ENCODE measurements around the gene EGFR. TPM values are rescaled to one million over a fixed set of nuclear protein-coding genes. Genes with fewer than 3 reads are reported as not detected.

EGFR gene
- total RNA-seq, 4 donors from 2014 or later = 87.2 to 124 (median 94.5) TPM

GRCh38 chr7:55073051-55073511, 54.3 kb downstream of the EGFR start:
- ATAC-seq (ENCODE audit: low FRiP score) (peak; percentile 48), DNase-seq (ENCODE audit: low spot score) (no peak)
- TF ChIP-seq, protein P1, sequence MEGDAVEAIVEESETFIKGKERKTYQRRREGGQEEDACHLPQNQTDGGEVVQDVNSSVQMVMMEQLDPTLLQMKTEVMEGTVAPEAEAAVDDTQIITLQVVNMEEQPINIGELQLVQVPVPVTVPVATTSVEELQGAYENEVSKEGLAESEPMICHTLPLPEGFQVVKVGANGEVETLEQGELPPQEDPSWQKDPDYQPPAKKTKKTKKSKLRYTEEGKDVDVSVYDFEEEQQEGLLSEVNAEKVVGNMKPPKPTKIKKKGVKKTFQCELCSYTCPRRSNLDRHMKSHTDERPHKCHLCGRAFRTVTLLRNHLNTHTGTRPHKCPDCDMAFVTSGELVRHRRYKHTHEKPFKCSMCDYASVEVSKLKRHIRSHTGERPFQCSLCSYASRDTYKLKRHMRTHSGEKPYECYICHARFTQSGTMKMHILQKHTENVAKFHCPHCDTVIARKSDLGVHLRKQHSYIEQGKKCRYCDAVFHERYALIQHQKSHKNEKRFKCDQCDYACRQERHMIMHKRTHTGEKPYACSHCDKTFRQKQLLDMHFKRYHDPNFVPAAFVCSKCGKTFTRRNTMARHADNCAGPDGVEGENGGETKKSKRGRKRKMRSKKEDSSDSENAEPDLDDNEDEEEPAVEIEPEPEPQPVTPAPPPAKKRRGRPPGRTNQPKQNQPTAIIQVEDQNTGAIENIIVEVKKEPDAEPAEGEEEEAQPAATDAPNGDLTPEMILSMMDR (IDR thresholded peaks at IDR 0.05) = no peak

DNA sequence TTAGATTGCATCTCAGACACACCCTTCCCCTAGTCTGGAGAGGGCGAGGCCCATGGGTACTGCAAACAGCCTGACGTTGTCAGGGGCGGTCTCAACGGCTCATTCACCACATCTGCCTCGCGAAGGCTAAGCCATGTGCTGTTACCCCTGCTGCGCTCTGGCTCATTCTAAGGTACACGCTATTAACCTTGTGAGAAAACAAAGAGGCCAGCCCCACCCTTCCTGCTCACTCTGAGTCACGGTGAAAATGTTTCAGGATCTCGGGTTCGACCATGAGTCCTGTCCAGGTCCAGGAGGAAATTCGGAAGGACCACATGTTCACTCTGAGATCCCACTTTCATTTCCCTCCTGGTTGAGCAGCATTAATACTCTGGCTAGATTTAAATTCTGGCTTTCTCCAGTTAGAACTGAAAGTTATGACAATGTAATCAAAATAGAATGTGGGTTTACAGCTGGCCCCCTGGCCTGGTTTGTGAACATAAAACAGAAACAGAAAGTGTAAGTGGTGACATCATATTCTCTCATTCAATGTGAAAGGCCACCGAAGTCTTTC, 55.2 kb downstream of the EGFR start:
- ATAC-seq (ENCODE audit: low FRiP score) = peak; percentile 26
- no peak for DNase-seq (ENCODE audit: low spot score)
- TF ChIP-seq, protein P1 (IDR thresholded peaks at IDR 0.05) = no peak

DNA sequence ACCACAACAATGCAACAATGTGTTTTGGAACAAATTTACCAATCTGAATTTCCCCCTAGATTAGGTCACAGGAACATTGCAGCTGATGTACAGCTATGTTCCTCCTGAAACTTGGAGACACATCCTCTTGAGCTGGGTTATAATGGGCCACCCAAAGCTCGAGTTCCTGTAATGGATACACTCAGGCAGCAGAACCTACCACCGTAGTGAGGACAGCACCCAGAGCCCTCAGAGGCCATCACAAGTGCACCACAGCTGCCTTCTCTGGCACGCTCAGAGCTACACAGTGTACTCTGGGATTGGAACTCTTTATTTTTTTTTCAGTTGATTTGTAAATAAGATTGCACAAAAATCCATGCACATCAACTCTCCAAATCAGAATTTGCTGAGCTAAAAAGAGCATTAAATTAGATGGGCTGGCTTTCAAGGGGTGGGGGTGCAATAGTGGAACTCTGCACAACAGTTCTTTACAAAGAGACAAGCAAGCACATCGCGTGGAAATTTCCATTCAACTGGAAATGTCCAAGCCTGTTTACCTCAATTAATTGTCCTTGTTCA, 56.7 kb downstream of the EGFR start:
- no peak for ATAC-seq (ENCODE audit: low FRiP score)

GRCh38 chr7:55077561-55078410, 59.0 kb downstream of the EGFR start:
- ATAC-seq (ENCODE audit: low FRiP score) = no peak
- TF ChIP-seq, protein P1 (IDR thresholded peaks at IDR 0.05) = no peak
- DNase-seq (ENCODE audit: low spot score) = no peak

More for the DNA sequence above, 56.7 kb downstream of the EGFR start:
- no peak for DNase-seq (ENCODE audit: low spot score)
- TF ChIP-seq, protein P1 (IDR thresholded peaks at IDR 0.05) = no peak

DNA sequence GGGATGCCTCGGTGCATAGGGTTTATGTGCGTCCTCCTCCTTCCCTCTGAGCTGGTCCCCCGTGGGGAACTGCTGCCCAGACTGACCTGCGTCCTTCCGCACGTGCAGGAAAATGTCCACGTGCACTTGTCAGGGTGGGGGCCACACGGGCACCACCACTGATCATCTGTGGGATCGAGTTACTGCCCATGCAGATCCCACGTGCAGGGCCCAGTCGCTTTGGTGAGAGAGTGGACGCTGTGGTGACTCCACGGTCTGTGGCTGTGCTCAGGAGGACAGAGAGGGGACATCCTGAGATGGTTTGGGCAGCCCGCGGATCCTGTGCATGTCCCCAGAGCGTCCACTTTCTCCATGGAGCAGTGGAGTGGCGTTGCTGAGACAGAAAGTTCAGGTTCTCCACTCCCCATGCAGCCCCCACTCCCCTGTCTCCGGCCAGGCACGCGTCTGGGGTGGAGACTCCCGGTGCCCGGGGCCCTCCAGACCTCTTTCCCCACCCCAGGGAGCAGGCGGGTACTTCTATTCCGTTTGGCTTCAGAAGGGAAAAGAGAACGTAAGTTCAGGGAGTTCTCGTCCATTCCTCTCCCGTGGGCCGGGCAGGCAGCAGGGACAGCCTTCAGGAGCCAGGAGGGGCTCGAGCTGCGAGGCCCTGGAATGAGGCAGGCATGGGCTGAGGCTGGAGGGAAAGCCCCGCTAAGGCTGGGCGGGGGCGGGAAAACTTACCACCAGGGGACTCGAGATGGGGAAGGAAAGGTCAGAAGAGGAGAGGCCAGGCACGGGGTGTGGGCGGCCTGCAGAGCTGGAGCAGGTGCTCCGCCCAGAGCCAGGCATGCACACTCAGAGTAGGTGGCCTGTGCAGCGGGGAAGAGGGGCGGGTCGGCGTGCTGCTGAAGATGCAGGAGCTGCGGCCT, 59.9 kb downstream of the EGFR start:
- TF ChIP-seq, protein P1 (IDR thresholded peaks at IDR 0.05) = no peak
- DNase-seq (ENCODE audit: low spot score) = no peak
- ATAC-seq (ENCODE audit: low FRiP score) = peak; percentile 70

- DNase-seq (ENCODE audit: low spot score) (no peak), ATAC-seq (ENCODE audit: low FRiP score) (no peak)
- TF ChIP-seq, protein P1 (IDR thresholded peaks at IDR 0.05) = no peak
These were observed 61.3 kb downstream of the EGFR start for GRCh38 chr7:55080000-55080623.

All from omental fat pad (tissue), 4 donors.